ENCODE results near the gene NAB1.

- no peak for TF ChIP-seq ZEB2 (tag by site-specific recombination; IDR thresholded peaks at IDR 0.05)
- no peak for TF ChIP-seq ZNF155 (tag by site-specific recombination; IDR thresholded peaks at IDR 0.05)
- TF ChIP-seq ZNF362 (tag by site-specific recombination; IDR thresholded peaks at IDR 0.05), result no peak
- no peak for TF ChIP-seq ZNF341 (tag by site-specific recombination; IDR thresholded peaks at IDR 0.05; ENCODE audit: low read depth)
Observed at GRCh38 chr2:190722835-190723234, 74.0 kb downstream of the NAB1 start.

All from HEK293 (cell line).